Activated gamma-delta T cell (primary cell): ENCODE data around the gene GRAMD1B.
A peak's percentile ranks its signal among the peaks of the same experiment; 100 is the strongest.

Source experiments
- DNase-seq: peaks from one replicate; lab custom pipeline; 2025; lab: John Stamatoyannopoulos, UW

GRAMD1B gene

GRCh38 chr11:123409456-123410217, 20.4 kb upstream of the GRAMD1B start:
- DNase-seq: no peak

- DNase-seq: no peak
Measured at GRCh38 chr11:123410218-123410549, 19.9 kb upstream of the GRAMD1B start.

- DNase-seq: no peak
Measured at GRCh38 chr11:123413636-123414035, 16.4 kb upstream of the GRAMD1B start.

GRCh38 chr11:123416566-123416965, 13.5 kb upstream of the GRAMD1B start:
- no peak for DNase-seq

- no peak for DNase-seq
Measured at GRCh38 chr11:123418351-123419114, 11.5 kb upstream of the GRAMD1B start.

- no peak for DNase-seq
Measured at GRCh38 chr11:123419731-123420452, 10.2 kb upstream of the GRAMD1B start.

- DNase-seq: no peak
Measured at GRCh38 chr11:123421589-123421988, 8.5 kb upstream of the GRAMD1B start.

GRCh38 chr11:123425367-123425766, 4.7 kb upstream of the GRAMD1B start:
- no peak for DNase-seq

GRCh38 chr11:123426789-123427188, 3.3 kb upstream of the GRAMD1B start:
- no peak for DNase-seq

GRCh38 chr11:123427405-123427804, 2.7 kb upstream of the GRAMD1B start:
- DNase-seq: no peak

- no peak for DNase-seq
Measured at GRCh38 chr11:123428116-123428715, 1.9 kb upstream of the GRAMD1B start.

GRCh38 chr11:123429336-123429735, 733 bp upstream of the GRAMD1B start:
- DNase-seq: no peak

GRCh38 chr11:123430721-123431497, 840 bp downstream of the GRAMD1B start:
- DNase-seq: peak; percentile 48

- no peak for DNase-seq
Measured at GRCh38 chr11:123431619-123432018, 1.6 kb downstream of the GRAMD1B start.

GRCh38 chr11:123434262-123434661, 4.2 kb downstream of the GRAMD1B start:
- DNase-seq: no peak

- no peak for DNase-seq
Measured at GRCh38 chr11:123434911-123435310, 4.8 kb downstream of the GRAMD1B start.

- no peak for DNase-seq
Measured at GRCh38 chr11:123437236-123437979, 7.3 kb downstream of the GRAMD1B start.

- DNase-seq: no peak
Measured at GRCh38 chr11:123438131-123438627, 8.1 kb downstream of the GRAMD1B start.

GRCh38 chr11:123439616-123440015, 9.5 kb downstream of the GRAMD1B start:
- DNase-seq: no peak

- no peak for DNase-seq
Measured at GRCh38 chr11:123441161-123441560, 11.1 kb downstream of the GRAMD1B start.
